ENCODE results near the gene UBL4B.

UBL4B gene

GRCh38 chr1:110159168-110159567 lies 46.9 kb downstream of the UBL4B start:
- DNase-seq: no peak

- no peak for DNase-seq
Measured at GRCh38 chr1:110160538-110161100, 48.4 kb downstream of the UBL4B start.

GRCh38 chr1:110161165-110161564 lies 48.9 kb downstream of the UBL4B start:
- DNase-seq: no peak

- DNase-seq: no peak
Measured at GRCh38 chr1:110161849-110162248, 49.6 kb downstream of the UBL4B start.
